Gastrocnemius medialis (tissue), 4 donors: ENCODE results near the gene OR2AE1. TPM values are rescaled to one million over a fixed set of nuclear protein-coding genes. Genes with fewer than 3 reads are reported as not detected.
A peak's percentile ranks its signal among the peaks of the same experiment; 100 is the strongest.

Experiments used
- ATAC-seq, 2 donors: fragments of 150-250 bp; one replicate each; pipeline ENCODE4 v1.9.1; 2016
- DNase-seq, 2 donors: peaks; one replicate each; pipeline ENCODE4 v3.0.0-alpha.2; 2019
- H3K27ac ChIP-seq, 4 donors: fragments of 200-600 bp; sonication (generic); 1 replicate in 1 of 4; 2 replicates in 3 of 4; pipeline ENCODE4 v1.5.1; 2016 to 2018; ENCODE audit warnings: mild to moderate bottlenecking in 2 of 4, moderate library complexity in 1 of 4
- H3K27me3 ChIP-seq, 3 donors: fragments of 200-600 bp; sonication (generic) in 2 of 3; 1 replicate in 1 of 3; 2 replicates in 2 of 3; pipeline versions ENCODE4 v1.5.1 to v1.6.0; 2016 to 2019; ENCODE audit warnings: mild to moderate bottlenecking in 1 of 3, moderate library complexity in 1 of 3
- H3K36me3 ChIP-seq, 2 donors: fragments of 200-600 bp; sonication (generic) in 1 of 2; one replicate each; pipeline ENCODE4 v1.5.1; 2017 to 2018
- H3K4me1 ChIP-seq, 2 donors: fragments of 200-600 bp; sonication (generic) in 1 of 2; one replicate each; pipeline ENCODE4 v1.5.1; 2016 to 2017; ENCODE audit warnings: mild to moderate bottlenecking in 2 of 2
- H3K4me3 ChIP-seq, 4 donors: fragments of 200-600 bp; sonication (generic) in 3 of 4; 1 replicate in 1 of 4; 2 replicates in 3 of 4; pipeline ENCODE4 v1.5.1; 2016 to 2019; ENCODE audit warnings: mild to moderate bottlenecking in 2 of 4
- H3K9me3 ChIP-seq, 3 donors: fragments of 200-600 bp; sonication (generic) in 2 of 3; 1 replicate in 1 of 3; 2 replicates in 2 of 3; pipeline ENCODE4 v1.5.1; 2016 to 2019
- CTCF ChIP-seq, 5 experiments: fragments of 450-650 bp in 3 of 5; fragments of 200-600 bp in 2 of 5; sonication (generic) in 2 of 5; IDR thresholded peaks in 4 of 5; conservative IDR thresholded peaks in 1 of 5; 1 replicate in 4 of 5; 2 replicates in 1 of 5; pipeline ENCODE4 v1.5.1; 2016 to 2019; ENCODE audit warnings: antibody characterized with exemption in 5 of 5, mild to moderate bottlenecking in 3 of 5, moderate library complexity in 3 of 5
- POLR2A ChIP-seq, 2 donors: fragments of 450-650 bp; IDR thresholded peaks; one replicate each; pipeline ENCODE4 v1.6.1; 2017; ENCODE audit warnings: antibody characterized with exemption in 2 of 2, mild to moderate bottlenecking in 2 of 2, moderate library complexity in 2 of 2
- in situ Hi-C, 4 donors: fragments of 200-750 bp; cut with MboI; loops; one replicate each; pipeline versions ENCODE4 v1.15.0 to v1.8.0; 2017; ENCODE audit warnings: low sequenced_read_pairs in 4 of 4
- intact Hi-C: fragments of 100-400 bp; cut with DNase I; formaldehyde crosslinking; loops from one replicate; pipeline ENCODE4 v1.15.1; 2023; ENCODE audit warnings: low total_unique reads
- total RNA-seq, 4 donors: library from RNA; depleted of rRNA; stranded (reverse); fragments of >200 nt; gene quantifications; one replicate each; pipeline versions ENCODE4 v1.1.0 to v1.2.3, GENCODE V29; 2016

Gene OR2AE1
- total RNA-seq, 4 donors from 2014 or later = not detected

DNA sequence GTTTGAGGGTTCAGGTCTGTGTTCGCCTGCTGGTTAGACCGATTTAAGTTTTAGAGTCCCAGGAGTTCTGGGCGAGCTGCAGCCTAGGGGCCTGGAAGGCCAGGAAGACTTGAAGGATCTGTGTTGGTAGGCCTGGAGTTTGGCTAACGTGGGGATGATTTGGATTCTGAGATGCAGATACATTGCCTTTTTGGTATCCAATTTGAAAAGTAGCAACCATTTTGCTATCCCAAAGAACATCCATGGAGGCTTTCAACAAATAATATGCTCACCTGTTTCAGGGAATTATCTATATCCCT lies 42.9 kb upstream of the OR2AE1 start:
- peaks cover 0 to 27% of the 10 kb centered on the region in 2 donors for H3K36me3 ChIP-seq
- no peaks in the 10 kb centered on the region for H3K27me3 ChIP-seq
- intact Hi-C loops = loop anchor here (1.0 kb wide), 2 partner anchors 288 to 303 kb away; partner anchors contain the start of gene ZSCAN25
- peak overlapping the region; percentile 85 to 95 (median 93) for H3K27ac ChIP-seq
- DNase-seq (no peak), ATAC-seq (no peak)
- peaks cover 34 to 39% of the 10 kb centered on the region in 2 donors for H3K4me1 ChIP-seq
- TF ChIP-seq CTCF (IDR thresholded peaks at IDR 0.05 in 4 of 5, conservative IDR thresholded peaks at IDR 0.05 in 1 of 5) (no peak), POLR2A (IDR thresholded peaks at IDR 0.05) (no peak)
- H3K9me3 ChIP-seq = no peaks in the 10 kb centered on the region
- in situ Hi-C loops = loop anchor here in 2 of 4 donors (10.0 kb wide), 1 partner anchor 75 kb away; no protein-coding TSS in a partner anchor
- H3K4me3 ChIP-seq = peak overlapping the region; percentile 63 to 95 (median 86)

- DNase-seq (peak; percentile 89 to 91), ATAC-seq (peak; percentile 96)
- Histone ChIP-seq H3K27me3 (no peaks in the 10 kb centered on the region), H3K36me3 (peaks cover 0 to 27% of the 10 kb centered on the region in 2 donors), H3K4me3 (peak within 1 kb of the TSS; percentile 63 to 95 (median 86)), H3K9me3 (no peaks in the 10 kb centered on the region), H3K27ac (peak within 1 kb of the TSS; percentile 85 to 95 (median 93)), H3K4me1 (peaks cover 34 to 39% of the 10 kb centered on the region in 2 donors)
- in situ Hi-C loops (loop anchor here in 2 of 4 donors (10.0 kb wide), 1 partner anchor 76 kb away; no protein-coding TSS in a partner anchor), intact Hi-C loops (loop anchor here (1.0 kb wide), 1 partner anchor 303 kb away; the partner anchor contains the start of gene ZSCAN25)
- TF ChIP-seq CTCF (IDR thresholded peaks at IDR 0.05 in 4 of 5, conservative IDR thresholded peaks at IDR 0.05 in 1 of 5) (peak; percentile 23 to 52 (median 34)), POLR2A (IDR thresholded peaks at IDR 0.05) (peak; percentile 82 to 85)
Measured at GRCh38 chr7:99918959-99919813, 42.4 kb upstream of the OR2AE1 start, which contains the start of gene TRIM4. Gene TRIM4 (minus strand): TSS chr7:99919530. CDS start chr7:99919401, 129 bp downstream.

GRCh38 chr7:99910976-99911375 lies 34.1 kb upstream of the OR2AE1 start:
- ATAC-seq (no peak), DNase-seq (no peak)
- Histone ChIP-seq H3K27me3 (no peaks in the 10 kb centered on the region), H3K9me3 (no peaks in the 10 kb centered on the region), H3K4me1 (peaks cover 0 to 4% of the 10 kb centered on the region in 2 donors), H3K4me3 (no peak overlapping the region), H3K27ac (no peak overlapping the region), H3K36me3 (peaks cover 3 to 57% of the 10 kb centered on the region in 2 donors)
- intact Hi-C loops = no loop called here
- in situ Hi-C loops = loop anchor here in 2 of 4 donors (10.0 kb wide), 1 partner anchor 84 kb away; no protein-coding TSS in a partner anchor
- TF ChIP-seq POLR2A (IDR thresholded peaks at IDR 0.05) (no peak), CTCF (IDR thresholded peaks at IDR 0.05 in 4 of 5, conservative IDR thresholded peaks at IDR 0.05 in 1 of 5) (no peak)

GRCh38 chr7:99901581-99901980 lies 24.7 kb upstream of the OR2AE1 start:
- no peaks in the 10 kb centered on the region for H3K9me3 ChIP-seq
- H3K27me3 ChIP-seq = no peaks in the 10 kb centered on the region
- H3K36me3 ChIP-seq = peaks cover 5 to 67% of the 10 kb centered on the region in 2 donors
- H3K4me3 ChIP-seq = no peak overlapping the region
- in situ Hi-C loops = no loop called here
- ATAC-seq (no peak), DNase-seq (no peak)
- H3K27ac ChIP-seq = no peak overlapping the region
- H3K4me1 ChIP-seq = no peaks in the 10 kb centered on the region
- no peak for TF ChIP-seq CTCF (IDR thresholded peaks at IDR 0.05 in 4 of 5, conservative IDR thresholded peaks at IDR 0.05 in 1 of 5)
- no peak for TF ChIP-seq POLR2A (IDR thresholded peaks at IDR 0.05)
- intact Hi-C loops = no loop called here
